Activated naive CD8-positive, alpha-beta T cell treated with anti-CD3 and anti-CD28 coated beads, Interleukin-2, amount 50 U/mL, for 16 hours (primary cell): ENCODE data around the gene EEF1E1.

Experiments used
- DNase-seq: peaks from one replicate; pipeline ENCODE4 v3.0.0-alpha.2; 2020; ENCODE audit warnings: low read depth, low spot score

Gene EEF1E1

GRCh38 chr6:8087870-8088754 lies 14.2 kb downstream of the EEF1E1 start:
- no peak for DNase-seq

- DNase-seq = no peak
These were observed 15.5 kb downstream of the EEF1E1 start for GRCh38 chr6:8086755-8087306.

GRCh38 chr6:8085053-8085511 lies 17.3 kb downstream of the EEF1E1 start:
- no peak for DNase-seq

- no peak for DNase-seq
These were observed 17.8 kb downstream of the EEF1E1 start for GRCh38 chr6:8084586-8084985.

- no peak for DNase-seq
These were observed 19.1 kb downstream of the EEF1E1 start for GRCh38 chr6:8082954-8083858.

- no peak for DNase-seq
These were observed 19.8 kb downstream of the EEF1E1 start for GRCh38 chr6:8082572-8082953.

GRCh38 chr6:8080362-8081151 lies 21.8 kb downstream of the EEF1E1 start:
- no peak for DNase-seq

GRCh38 chr6:8079126-8079525 lies 23.2 kb downstream of the EEF1E1 start:
- no peak for DNase-seq

GRCh38 chr6:8077991-8078390 lies 24.4 kb downstream of the EEF1E1 start:
- DNase-seq = no peak

GRCh38 chr6:8075704-8076103 lies 26.6 kb downstream of the EEF1E1 start:
- no peak for DNase-seq

- no peak for DNase-seq
These were observed 27.2 kb downstream of the EEF1E1 start for GRCh38 chr6:8075185-8075584.

GRCh38 chr6:8074213-8074612 lies 28.1 kb downstream of the EEF1E1 start:
- DNase-seq = no peak

GRCh38 chr6:8073758-8074157 lies 28.6 kb downstream of the EEF1E1 start:
- no peak for DNase-seq

GRCh38 chr6:8070718-8071117 lies 31.6 kb downstream of the EEF1E1 start:
- no peak for DNase-seq

- DNase-seq = no peak
These were observed 32.6 kb downstream of the EEF1E1 start for GRCh38 chr6:8069631-8070284.

GRCh38 chr6:8069151-8069550 lies 33.2 kb downstream of the EEF1E1 start:
- DNase-seq = no peak

GRCh38 chr6:8066108-8066507 lies 36.2 kb downstream of the EEF1E1 start:
- no peak for DNase-seq

GRCh38 chr6:8065519-8065911 lies 36.8 kb downstream of the EEF1E1 start:
- no peak for DNase-seq

- DNase-seq = no peak
These were observed 37.5 kb downstream of the EEF1E1 start for GRCh38 chr6:8064638-8065518.
